Fibroblast of villous mesenchyme (primary cell): ENCODE data around the gene GALNT14. TPM values are rescaled to one million over a fixed set of nuclear protein-coding genes. Genes with fewer than 3 reads are reported as not detected.

Experiments used
- DNase-seq: peaks from one replicate; pipeline ENCODE4 v3.0.0-alpha.2; 2010; ENCODE audit warnings: low read depth
- H3K4me3 ChIP-seq: 2 replicates; pipeline ENCODE4 v1.5.1; 2011; ENCODE audit warnings: low read depth, mild to moderate bottlenecking, low read length
- total RNA-seq: library from RNA; depleted of rRNA; stranded (reverse); fragments of >200 nt; gene quantifications from 2 replicates; pipeline ENCODE4 v1.2.3, GENCODE V29; 2012
- TF ChIP-seq, protein P1 (sequence below): IDR thresholded peaks from 2 replicates; pipeline ENCODE4 v1.5.1; 2012; ENCODE audit warnings: low read depth, mild to moderate bottlenecking, low read length; ENCODE audit not compliant: insufficient read depth

The GALNT14 gene
- total RNA-seq, 1 donor, result under 0.01 TPM

DNA sequence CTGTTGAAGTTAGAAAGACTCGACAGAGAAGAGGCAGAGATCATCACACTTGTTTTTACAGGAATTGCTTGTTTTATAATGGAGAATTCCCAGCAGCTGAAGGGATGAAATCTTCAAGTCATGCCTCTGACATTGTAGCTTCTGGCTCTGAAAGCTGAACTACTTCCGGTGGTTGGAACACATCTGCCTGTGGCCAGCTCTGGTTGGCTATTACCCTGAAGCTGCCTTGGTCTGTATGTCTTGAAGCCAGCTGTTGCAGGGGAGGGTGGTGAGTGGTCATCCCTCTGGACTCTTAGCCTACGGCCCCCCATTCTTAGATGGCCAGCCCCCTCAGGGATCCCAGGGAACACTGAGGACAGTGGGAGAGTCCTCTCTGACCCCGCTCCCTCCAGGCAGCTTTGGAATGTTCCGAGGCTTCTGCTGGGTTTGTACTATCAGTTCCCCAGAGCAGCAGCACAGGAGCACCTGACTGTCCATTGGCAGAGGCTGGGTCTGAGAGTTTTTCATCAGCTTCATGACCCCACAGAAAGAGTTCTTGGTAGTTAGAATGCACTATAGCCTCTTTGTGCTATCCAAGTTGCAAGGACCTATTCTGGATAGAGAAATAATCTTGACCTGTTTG lies 243.6 kb downstream of the GALNT14 start:
- TF ChIP-seq, protein P1, sequence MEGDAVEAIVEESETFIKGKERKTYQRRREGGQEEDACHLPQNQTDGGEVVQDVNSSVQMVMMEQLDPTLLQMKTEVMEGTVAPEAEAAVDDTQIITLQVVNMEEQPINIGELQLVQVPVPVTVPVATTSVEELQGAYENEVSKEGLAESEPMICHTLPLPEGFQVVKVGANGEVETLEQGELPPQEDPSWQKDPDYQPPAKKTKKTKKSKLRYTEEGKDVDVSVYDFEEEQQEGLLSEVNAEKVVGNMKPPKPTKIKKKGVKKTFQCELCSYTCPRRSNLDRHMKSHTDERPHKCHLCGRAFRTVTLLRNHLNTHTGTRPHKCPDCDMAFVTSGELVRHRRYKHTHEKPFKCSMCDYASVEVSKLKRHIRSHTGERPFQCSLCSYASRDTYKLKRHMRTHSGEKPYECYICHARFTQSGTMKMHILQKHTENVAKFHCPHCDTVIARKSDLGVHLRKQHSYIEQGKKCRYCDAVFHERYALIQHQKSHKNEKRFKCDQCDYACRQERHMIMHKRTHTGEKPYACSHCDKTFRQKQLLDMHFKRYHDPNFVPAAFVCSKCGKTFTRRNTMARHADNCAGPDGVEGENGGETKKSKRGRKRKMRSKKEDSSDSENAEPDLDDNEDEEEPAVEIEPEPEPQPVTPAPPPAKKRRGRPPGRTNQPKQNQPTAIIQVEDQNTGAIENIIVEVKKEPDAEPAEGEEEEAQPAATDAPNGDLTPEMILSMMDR, result no peak
- DNase-seq, result no peak
- no peak overlapping the region for H3K4me3 ChIP-seq

DNA sequence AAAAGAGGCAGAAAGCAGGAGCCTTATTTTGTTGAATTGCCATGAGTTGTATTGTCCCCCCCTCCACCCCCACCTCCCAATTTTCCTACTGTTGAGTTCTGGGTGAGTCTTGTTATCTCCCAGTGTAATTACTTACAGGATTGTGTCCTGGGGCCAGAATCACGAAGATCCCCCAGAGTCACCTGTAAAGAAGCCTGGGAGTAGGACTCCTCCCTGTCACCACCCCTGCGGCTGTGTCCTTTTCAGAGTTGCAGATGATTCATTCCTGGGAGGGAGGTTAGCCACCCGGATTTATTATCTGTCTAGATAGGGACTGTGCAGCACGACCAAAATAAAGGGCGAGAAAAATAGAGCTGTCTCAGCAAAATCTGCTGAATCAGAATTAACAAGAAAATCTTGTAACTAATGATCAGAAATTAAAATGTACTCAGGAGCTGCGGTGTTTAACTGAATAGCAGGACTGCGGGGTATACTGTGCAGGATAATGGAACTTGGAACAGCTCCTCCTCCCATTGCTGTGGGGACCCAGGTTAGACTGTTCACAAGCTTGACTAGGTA lies 249.3 kb downstream of the GALNT14 start:
- H3K4me3 ChIP-seq, result no peak overlapping the region
- TF ChIP-seq, protein P1, result no peak
- no peak for DNase-seq

- no peak overlapping the region for H3K4me3 ChIP-seq
- no peak for DNase-seq
- TF ChIP-seq, protein P1, result no peak
These were observed 252.2 kb downstream of the GALNT14 start for GRCh38 chr2:30886080-30886479.

GRCh38 chr2:30883822-30884221 lies 254.4 kb downstream of the GALNT14 start:
- no peak for DNase-seq
- no peak overlapping the region for H3K4me3 ChIP-seq
- TF ChIP-seq, protein P1, result no peak

- no peak overlapping the region for H3K4me3 ChIP-seq
- TF ChIP-seq, protein P1, result no peak
- no peak for DNase-seq
These were observed 255.1 kb downstream of the GALNT14 start for GRCh38 chr2:30883184-30883583.

DNA sequence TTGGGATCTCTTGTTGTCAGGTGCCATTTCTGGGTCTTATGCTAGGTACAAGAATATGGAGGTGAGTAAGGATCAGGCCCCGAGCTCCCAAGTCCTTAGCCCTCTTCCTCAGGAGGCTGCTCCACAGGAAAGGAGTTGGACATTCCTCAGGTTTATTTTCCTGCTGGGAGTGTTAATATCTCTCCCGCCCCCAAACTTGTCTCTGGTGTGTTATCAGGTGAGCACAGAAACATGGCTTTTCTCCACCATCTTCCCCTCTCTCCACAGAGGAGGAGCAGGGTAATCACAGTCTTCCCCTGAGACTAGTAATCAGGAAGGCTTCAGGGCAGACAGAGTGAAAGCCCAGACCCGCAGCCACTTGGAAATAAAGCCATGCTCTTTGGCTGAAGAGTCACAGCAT lies 257.7 kb downstream of the GALNT14 start:
- H3K4me3 ChIP-seq, result no peak overlapping the region
- TF ChIP-seq, protein P1, result no peak
- no peak for DNase-seq

DNA sequence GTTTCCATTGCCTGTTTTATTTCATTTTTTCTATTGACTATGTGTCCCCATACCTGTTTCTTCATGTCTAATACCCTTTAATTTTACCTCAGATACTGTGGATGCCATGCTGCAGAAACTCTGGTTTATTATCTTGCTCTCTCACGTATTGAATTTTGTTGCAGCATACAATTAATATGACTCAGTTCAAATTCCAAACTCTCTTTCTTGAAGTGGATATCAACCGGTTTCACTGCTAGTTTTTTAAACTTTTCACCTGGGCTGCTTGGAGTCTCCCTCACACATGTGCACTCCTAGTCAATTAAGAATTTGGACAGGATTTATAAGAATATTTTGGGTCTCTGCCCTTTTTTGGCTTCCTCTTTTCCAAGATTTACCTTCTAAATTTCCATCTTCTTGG lies 260.4 kb downstream of the GALNT14 start:
- no peak overlapping the region for H3K4me3 ChIP-seq
- DNase-seq, result no peak
- TF ChIP-seq, protein P1, result no peak
